Mesenteric fat pad (tissue), 1 donor: ENCODE measurements around the gene ALOXE3. TPM values are rescaled to one million over a fixed set of nuclear protein-coding genes. Genes with fewer than 3 reads are reported as not detected.

Experiments
- DNase-seq: peaks from one replicate; pipeline ENCODE4 v3.0.0-alpha.2; 2020; ENCODE audit warnings: low spot score
- long read RNA-seq: library from polyadenylated mRNA; unstranded; transcript quantifications from one replicate; pipeline ENCODE4 v2.0.0, GENCODE V29; 2020
- total RNA-seq: library from RNA; stranded (reverse); fragmentation: NEBNext Ultra II Directional; extraction: Animal tissue kit (Norgen Biotek cat#: 25700); gene quantifications from one replicate; pipeline ENCODE4 v1.2.1, GENCODE V29; 2021
- donor health status: DM: yes; HTN: yes; CAD: no.

The ALOXE3 gene
- not detected for total RNA-seq
- long read RNA-seq: 0 reads

DNA sequence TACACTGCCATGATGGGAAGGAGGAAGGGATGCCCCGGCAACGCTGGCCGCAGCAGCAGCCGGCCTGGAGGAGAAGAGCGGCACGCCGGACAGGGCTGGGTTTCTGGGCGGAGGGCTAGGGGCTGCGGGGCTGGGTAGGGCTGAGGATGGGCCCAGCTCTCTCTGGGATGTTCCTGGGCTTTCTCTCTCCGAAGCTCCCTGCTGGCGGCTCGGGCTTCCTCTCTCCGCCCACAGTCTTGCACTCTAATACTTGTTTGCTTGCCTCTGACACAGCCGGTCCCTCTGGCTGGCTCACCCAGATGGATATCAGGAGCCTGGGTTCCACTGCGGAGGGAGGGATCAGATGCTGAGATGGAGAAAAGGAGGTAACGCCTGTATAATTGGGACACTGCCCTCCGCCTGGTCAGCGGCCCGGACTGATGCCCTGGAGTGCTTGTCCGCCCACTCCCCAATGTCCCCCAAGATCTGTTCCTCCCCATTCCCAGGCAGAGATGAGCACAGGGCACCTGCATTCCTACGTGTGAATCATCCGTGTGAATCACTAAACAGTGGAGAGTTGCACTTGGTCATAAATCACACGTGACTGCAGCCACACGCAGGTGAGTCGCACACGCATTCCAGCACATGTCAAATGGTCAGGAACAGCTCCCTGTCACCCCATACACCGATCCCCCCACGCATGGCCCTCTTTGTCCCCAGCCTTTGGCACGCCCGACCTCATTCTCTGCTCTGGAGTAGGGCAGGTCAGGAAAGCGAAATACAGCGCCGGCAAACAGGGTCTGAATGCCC lies at the start of gene ALOXE3:
TSS of gene ALOXE3 (minus strand) at position 535 of the 789 bp plus-strand sequence. CDS start at position 11, 524 bp downstream.
- no peak for DNase-seq

DNA sequence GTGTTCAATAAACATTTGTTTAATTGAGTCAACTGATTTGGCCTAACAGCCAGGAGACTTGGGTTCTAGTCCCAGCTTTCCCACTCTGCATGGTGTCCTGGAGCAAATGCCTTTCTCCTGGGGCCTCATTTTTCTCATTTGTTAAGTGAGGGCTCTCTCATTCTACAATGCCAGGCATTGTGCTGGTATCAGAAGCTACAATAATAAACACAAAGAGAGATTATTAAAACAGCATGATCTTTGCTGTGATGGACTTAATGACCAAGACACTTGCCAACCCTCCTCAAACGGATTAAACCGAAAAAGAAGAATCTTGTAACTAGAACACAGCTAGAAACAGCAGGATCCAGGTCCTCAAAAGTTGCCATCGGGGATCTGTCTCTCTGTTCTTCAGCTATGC lies 49.2 kb upstream of the ALOXE3 start:
- no peak for DNase-seq

DNA sequence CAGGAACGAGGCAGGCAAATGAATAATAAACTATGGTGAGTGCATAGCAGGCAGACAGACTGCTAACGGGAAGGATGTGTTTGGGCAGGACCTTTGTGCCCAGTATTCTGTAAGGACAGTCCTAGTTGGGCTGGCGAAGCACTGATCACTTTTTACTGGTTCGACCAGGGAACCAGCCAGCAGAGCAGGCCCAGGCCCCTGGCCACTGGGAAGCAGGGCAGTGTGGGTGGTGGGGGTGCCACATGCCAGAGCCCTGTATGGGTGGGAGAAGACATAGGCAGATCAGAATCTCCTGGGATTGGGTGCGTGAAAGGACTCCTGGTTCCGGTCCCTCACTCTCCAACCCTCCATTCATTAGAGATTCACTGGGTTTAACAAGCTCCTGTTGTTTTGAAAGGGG lies 48.4 kb upstream of the ALOXE3 start:
- no peak for DNase-seq

DNA sequence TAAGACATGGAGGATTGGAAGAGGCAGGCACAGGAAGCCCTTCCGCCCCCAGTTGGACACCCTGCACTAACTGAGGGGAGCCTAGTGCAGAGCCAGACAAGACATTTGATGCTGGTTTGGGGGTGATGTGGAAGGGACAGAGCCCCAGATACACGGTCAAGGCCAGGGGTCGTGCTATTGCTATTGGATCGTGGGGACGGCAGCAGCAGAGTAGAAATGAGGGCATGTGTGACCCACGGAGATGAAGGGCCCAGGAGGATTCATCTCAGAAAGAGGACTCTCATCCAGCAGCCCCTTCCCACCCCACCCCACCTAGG lies 46.5 kb upstream of the ALOXE3 start:
- DNase-seq: no peak

DNA sequence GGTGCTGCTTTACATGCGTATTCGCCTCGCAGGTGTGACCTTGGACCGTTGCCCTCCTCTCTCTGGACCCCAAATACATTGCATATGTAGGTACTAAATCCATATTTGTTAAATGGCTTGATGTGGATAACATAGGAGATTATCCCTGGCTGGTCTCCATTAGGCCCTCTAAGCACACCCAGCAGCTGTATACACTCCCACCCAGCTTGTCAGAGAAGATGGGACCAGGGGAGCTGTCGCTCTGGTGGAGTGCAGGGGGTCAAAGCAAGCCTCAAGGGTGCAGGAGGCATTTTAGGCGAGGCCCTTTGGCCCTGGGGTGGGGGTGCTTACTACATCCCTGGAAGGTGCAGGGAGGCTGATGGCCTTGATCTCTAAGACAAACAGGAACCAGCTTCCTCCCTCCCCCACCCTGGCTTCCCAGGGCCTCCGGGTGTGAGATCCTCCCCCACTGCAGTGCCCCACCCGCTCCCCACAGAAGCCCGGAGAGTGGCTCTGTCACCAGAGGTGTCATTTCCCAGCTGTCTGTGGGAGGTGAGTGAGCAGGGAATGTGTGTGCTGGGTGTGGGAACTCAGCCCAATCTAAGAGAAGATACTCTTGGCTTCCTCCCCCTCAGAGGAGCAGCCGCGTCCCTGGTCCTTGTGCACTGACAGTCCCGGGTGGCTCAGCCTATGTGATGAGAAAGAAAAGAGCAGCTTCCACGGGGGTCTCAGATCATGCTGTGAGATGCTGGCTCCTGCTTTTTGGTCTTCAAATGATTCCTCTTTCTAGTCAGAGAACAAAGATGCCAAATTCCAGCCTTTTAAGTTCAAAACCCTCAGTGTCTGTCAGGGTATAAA lies 45.9 kb upstream of the ALOXE3 start:
- no peak for DNase-seq

DNA sequence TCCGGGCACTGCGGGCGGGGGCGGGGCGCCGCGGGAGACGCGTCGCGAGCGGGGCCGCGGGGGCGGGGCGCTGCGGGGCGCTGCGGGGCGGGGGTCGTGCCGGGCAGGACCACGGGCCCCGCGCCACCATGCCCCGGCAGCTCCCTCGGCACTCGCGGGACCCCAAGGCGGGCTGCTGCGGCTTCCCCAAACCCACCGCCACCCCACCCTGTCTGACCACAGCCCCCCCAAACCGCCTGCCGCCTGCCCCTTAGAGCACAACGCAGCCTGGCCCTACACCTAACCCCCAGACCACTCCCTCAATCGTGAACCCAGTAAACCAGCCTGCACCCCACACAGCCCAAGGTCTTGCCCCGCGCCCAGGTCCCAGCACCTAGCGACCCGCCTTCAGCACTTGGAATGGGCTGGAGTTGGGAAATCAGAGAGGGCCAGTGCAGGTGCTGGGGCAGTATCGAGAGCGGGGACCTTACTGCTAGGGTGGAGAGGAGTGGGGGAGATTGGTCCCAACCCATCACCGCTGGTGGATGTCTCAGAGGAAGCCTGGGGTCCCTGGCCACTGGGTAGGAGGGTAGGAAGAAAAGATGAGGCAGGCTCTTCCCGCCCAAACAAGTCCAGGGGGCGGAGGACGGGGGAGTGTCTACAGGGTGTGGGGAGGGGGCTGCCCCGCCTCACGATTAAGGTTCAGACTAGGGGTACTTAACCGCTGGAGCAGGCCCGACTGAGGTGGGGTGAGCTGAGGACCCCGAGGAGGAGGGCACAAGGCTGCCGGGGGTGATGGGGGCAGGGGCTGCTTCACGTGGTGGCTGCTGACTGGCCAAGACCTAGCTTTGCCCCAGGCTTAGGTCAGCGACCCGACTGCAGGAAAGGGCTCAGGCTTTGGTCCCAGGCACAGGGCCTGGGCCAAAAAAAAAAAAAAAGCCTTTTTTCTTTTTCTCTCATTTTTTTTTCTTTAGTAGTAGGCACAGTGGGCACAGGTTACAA lies 45.0 kb upstream of the ALOXE3 start:
- DNase-seq: no peak

GRCh38 chr17:8162233-8162996 lies 44.1 kb upstream of the ALOXE3 start, which contains the start of gene VAMP2:
TSS of gene VAMP2 (minus strand) at chr17:8162948. CDS start at chr17:8162879, 69 bp downstream.
- peak; percentile 96 for DNase-seq

DNA sequence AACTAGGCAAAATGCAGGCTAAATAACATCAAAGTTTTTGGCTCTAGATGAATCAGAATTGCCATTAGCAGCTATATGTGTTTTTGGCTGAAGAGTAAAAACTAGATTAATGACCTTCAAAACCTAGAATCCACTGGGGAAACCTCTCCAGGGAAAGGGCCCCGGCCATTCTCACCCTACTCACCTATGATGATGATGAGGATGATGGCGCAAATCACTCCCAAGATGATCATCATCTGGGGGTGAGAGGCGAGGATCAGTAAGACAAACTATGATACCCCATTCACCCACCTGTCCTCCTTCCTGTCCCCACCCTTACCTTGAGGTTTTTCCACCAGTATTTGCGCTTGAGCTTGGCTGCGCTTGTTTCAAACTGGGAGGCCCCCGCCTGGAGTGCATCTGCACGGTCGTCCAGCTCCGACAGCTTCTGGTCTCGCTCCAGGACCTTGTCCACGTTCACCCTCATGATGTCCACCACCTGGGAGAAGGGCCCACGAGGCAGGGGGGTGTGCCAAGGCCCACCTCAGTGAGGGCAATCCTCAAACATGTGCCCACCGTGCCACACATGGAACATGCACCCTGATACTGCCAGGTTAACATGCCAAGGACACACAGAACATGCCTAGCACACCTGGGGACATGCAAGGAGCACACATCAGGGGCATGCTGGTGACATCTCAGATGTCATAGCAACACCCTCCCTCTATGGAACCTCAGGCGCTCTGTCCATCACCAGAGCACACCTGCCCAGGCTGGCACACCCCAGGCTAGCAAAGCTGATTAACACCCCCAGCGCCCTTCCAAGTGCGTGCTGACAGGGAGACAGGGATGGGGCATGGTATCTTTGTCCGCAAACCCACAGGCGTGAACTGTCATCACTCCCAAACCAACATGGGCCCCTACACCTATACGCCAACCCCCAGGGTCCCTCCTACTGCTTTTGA lies 43.2 kb upstream of the ALOXE3 start:
- no peak for DNase-seq

- DNase-seq: no peak
Observed at GRCh38 chr17:8160741-8161221, 42.5 kb upstream of the ALOXE3 start.

DNA sequence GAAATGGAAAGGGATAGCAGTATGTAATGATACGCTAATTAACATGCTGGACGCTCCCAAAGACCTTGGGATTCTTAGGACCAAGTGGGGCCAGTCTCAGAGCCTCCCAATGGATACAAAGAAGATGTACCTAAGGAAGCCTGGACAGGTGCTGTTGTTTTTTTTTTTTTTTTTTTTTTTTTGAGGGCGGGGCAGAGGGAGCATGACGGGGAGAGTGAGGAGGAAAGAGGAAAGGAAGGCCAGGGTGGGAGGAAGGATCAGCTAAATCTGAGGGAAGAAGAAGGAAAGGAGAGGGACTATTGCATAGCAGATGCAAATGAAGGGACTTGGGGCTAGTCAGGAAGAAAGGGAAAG lies 41.9 kb upstream of the ALOXE3 start:
- DNase-seq: no peak

DNA sequence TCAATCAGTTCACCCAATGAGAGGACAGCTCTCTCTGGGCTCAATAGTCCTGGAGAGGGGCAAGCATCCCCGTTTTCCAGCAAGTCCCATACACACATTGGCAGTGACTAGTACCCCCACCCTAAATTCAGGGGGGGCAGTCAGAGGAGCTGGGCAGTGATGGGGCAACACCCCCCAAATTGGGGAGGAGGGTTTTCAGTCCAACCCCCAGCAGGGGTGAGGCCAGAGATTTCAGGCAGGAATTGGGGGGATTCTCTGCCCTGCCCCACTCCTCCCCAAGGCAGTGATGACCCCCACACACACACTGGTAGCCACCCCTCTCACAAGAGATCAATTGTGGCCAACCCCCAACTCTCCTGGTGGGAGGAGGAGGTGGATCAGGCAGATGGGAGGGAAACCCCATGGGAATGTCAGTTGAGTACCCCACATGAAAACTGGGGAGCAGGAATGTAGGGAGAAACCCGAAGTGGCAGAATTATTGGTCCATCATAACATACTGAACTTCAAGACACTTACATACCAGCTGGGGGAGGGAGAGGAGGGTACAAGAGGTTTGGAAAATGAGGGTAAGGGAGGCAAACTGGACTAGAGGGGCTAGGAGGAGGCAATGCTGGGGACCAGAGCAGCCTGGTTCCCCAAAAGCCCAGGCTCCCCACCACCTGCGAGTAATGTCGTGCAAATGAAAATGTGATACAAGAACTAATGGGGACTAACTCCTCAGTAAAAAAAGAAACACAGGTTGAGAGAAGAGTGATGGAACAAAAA lies 41.3 kb upstream of the ALOXE3 start:
- no peak for DNase-seq

GRCh38 chr17:8159032-8159400 lies 40.7 kb upstream of the ALOXE3 start:
- no peak for DNase-seq

DNA sequence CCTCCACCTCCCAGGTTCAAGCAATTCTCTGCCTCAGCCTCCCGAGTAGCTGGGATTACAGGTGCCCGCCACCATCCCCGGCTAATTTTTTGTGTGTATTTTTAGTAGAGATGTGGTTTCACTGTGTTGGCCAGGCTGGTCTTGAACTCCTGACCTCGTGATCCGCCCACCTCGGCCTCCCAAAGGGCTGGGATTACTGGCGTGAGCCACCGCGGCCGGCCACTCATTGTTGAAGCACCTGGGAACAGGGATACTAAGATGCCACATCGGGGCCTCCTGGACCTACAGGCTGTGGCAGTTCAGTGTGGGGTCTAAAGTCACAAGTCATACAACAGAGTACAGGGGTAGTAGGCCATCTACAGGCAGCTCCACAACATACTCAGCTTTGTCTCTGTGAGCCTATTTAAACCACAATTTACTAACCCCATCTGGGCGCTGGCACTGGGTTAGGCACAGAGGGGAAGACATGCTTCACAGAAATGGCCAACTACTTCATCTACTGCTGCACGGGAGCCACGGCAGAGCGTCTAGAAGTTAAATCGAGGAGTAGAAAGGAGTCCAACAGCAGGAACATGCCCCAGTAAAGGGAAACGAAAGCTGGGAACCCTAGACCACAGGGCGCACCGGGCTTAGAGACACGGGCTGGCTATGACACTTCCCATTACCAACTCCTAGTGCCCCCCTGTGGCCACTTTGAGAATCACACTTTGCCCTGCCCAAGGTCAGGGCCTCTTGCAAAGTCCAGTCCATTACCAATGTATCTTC lies 40.1 kb upstream of the ALOXE3 start:
- DNase-seq: no peak

DNA sequence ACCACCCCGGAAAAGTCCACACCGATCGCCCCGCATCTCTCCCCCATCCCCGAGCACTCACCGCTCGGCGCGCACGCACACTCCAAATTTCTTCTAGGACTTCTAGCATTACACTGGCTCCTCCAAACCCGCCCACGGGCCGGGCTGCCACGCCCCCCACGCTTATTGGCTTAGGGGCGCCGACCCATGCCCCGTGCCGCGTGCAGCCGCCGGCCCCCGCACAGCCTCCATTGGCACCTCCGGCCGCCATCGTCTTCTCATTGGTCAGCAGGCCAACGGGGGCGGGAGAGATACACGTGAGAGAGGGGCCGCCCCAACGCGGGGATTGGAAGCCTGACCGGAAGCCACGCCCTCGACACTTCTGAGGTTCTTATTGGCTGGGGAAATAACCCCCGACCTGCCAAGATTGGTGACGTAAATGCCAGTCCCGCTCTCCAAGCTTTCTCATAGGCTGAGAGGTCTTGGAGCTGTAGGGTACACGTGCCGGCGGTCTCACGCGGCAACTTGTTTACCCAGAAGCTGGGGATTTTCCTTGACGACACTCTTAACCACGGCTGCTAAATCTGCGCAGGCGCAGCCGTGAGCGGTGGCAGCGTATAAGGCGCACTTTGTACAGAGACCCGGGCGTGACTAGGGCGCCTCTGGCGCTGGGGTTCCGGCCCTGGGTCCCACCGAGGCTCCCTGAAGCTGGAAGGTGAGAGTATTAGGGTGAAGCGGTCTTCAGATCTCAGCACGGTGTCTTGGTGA lies 38.1 kb upstream of the ALOXE3 start:
- DNase-seq: peak; percentile 100

DNA sequence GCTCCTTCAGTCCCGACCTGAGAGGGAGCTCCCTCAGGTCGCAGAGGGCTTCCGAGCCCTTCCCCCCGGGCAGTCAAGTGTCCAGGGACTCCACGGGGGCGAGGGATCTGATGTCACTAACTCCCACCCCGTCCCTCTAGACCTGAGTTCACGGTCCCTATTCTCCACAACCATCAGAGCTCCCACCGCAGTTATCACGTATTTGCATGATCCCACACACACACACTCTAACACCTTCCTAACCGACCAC lies 37.6 kb upstream of the ALOXE3 start:
- DNase-seq: no peak

DNA sequence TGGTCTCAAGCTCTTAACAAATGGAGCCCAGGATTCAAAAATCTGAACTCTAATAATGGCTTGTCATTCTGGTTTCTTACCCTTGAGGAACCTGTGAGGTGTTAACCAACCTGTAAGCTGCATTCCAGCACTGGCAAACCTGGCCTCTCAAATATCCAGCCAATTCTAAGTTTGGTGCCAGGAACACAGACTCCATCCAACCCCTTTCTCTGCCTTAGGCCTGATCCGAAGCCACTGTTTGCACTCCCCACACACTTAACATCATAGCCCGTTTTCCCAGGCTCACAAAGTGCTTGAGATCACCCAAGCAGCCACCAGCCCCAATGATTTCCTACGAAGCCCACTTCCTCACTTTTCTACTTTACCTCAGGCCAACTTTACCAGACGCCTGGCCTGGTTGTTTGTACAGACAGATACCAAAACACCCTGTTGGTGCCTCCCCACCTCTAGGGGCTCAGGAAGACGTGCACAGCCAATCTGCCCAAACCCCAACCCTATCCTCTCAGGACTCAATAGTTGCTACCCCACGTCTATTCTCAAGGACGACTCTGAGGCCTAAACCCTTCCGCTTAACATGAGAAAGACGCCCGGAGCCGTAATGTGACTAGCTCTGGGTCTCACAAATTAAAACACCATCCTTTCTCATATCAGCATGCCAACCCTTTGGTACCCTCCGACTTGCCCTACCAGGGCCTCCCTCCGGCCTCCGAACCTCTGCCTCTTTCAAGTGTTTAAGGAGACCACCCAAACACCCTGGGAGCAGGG lies 37.1 kb upstream of the ALOXE3 start:
- DNase-seq: no peak
